BLaER1 (cell line): ENCODE measurements around the gene NTM.

ENCODE experiments used
- H3K27ac ChIP-seq: shearing (Covaris generic); formaldehyde crosslinking; 2 replicates; pipeline ENCODE4 v1.8.1; 2022
- H3K27me3 ChIP-seq: shearing (Covaris generic); formaldehyde crosslinking; 2 replicates; pipeline ENCODE4 v1.8.1; 2022
- H3K36me3 ChIP-seq: shearing (Covaris generic); formaldehyde crosslinking; 2 replicates; pipeline ENCODE4 v1.8.1; 2022
- H3K4me1 ChIP-seq: shearing (Covaris generic); formaldehyde crosslinking; 2 replicates; pipeline ENCODE4 v1.8.1; 2022
- H3K4me2 ChIP-seq: shearing (Covaris generic); formaldehyde crosslinking; 2 replicates; pipeline ENCODE4 v1.8.1; 2022
- H3K4me3 ChIP-seq: shearing (Covaris generic); formaldehyde crosslinking; 2 replicates; pipeline ENCODE4 v1.8.1; 2022
- H3K9ac ChIP-seq: shearing (Covaris generic); formaldehyde crosslinking; 2 replicates; pipeline ENCODE4 v1.8.1; 2022
- H3K9me3 ChIP-seq: shearing (Covaris generic); formaldehyde crosslinking; 2 replicates; pipeline ENCODE4 v1.8.1; 2022
- H4K20me1 ChIP-seq: shearing (Covaris generic); formaldehyde crosslinking; 2 replicates; pipeline ENCODE4 v1.8.1; 2022
- Cebpa-rat ChIP-seq: shearing (Covaris generic); IDR thresholded peaks from 2 replicates; pipeline ENCODE4 v1.8.1; 2022

Gene NTM

GRCh38 chr11:131665344-131665968 lies 295.0 kb downstream of the NTM start:
- Histone ChIP-seq H3K9me3 (no peaks in the 10 kb centered on the region), H3K4me1 (peaks cover 40% of the 10 kb centered on the region), H3K4me2 (no peak overlapping the region), H3K4me3 (no peak overlapping the region), H3K36me3 (no peaks in the 10 kb centered on the region), H3K9ac (no peak overlapping the region), H4K20me1 (peaks cover 1% of the 10 kb centered on the region; the same call in 1 of the 2 replicates), H3K27ac (no peak overlapping the region), H3K27me3 (peaks cover 46% of the 10 kb centered on the region)
- no peak for TF ChIP-seq Cebpa-rat

- no peak overlapping the region for H3K4me2 ChIP-seq
- TF ChIP-seq Cebpa-rat = no peak
- H3K4me1 ChIP-seq = peaks cover 35% of the 10 kb centered on the region
- H3K36me3 ChIP-seq = no peaks in the 10 kb centered on the region
- H3K9ac ChIP-seq = no peak overlapping the region
- H3K27ac ChIP-seq = no peak overlapping the region
- H3K27me3 ChIP-seq = peaks cover 46% of the 10 kb centered on the region
- no peak overlapping the region for H3K4me3 ChIP-seq
- H3K9me3 ChIP-seq = no peaks in the 10 kb centered on the region
- H4K20me1 ChIP-seq = peaks cover 3% of the 10 kb centered on the region; the same call in 1 of the 2 replicates
Measured at GRCh38 chr11:131666006-131666405, 295.6 kb downstream of the NTM start.

GRCh38 chr11:131666617-131667016 lies 296.2 kb downstream of the NTM start:
- Histone ChIP-seq H4K20me1 (peaks cover 9% of the 10 kb centered on the region; the same call in 1 of the 2 replicates), H3K36me3 (no peaks in the 10 kb centered on the region), H3K9ac (no peak overlapping the region), H3K4me3 (no peak overlapping the region), H3K27ac (no peak overlapping the region), H3K27me3 (peaks cover 42% of the 10 kb centered on the region), H3K4me1 (peaks cover 30% of the 10 kb centered on the region), H3K4me2 (no peak overlapping the region), H3K9me3 (no peaks in the 10 kb centered on the region)
- TF ChIP-seq Cebpa-rat = no peak

- TF ChIP-seq Cebpa-rat = no peak
- peaks cover 15% of the 10 kb centered on the region; the same call in 1 of the 2 replicates for H4K20me1 ChIP-seq
- H3K9ac ChIP-seq = no peak overlapping the region
- H3K4me2 ChIP-seq = no peak overlapping the region
- peaks cover 21% of the 10 kb centered on the region for H3K4me1 ChIP-seq
- no peak overlapping the region for H3K27ac ChIP-seq
- peaks cover 33% of the 10 kb centered on the region for H3K27me3 ChIP-seq
- no peak overlapping the region for H3K4me3 ChIP-seq
- no peaks in the 10 kb centered on the region for H3K36me3 ChIP-seq
- H3K9me3 ChIP-seq = no peaks in the 10 kb centered on the region
Measured at GRCh38 chr11:131667566-131667965, 297.2 kb downstream of the NTM start.

- H4K20me1 ChIP-seq = peaks cover 15% of the 10 kb centered on the region; the same call in 1 of the 2 replicates
- H3K36me3 ChIP-seq = no peaks in the 10 kb centered on the region
- H3K4me2 ChIP-seq = peak overlapping the region; percentile 50
- no peak overlapping the region for H3K27ac ChIP-seq
- H3K9me3 ChIP-seq = no peaks in the 10 kb centered on the region
- H3K27me3 ChIP-seq = peaks cover 23% of the 10 kb centered on the region; the same call in 1 of the 2 replicates
- peaks cover 18% of the 10 kb centered on the region for H3K4me1 ChIP-seq
- H3K9ac ChIP-seq = no peak overlapping the region
- no peak overlapping the region for H3K4me3 ChIP-seq
- no peak for TF ChIP-seq Cebpa-rat
Measured at GRCh38 chr11:131668500-131669400, 298.3 kb downstream of the NTM start.

- no peak for TF ChIP-seq Cebpa-rat
- Histone ChIP-seq H3K27ac (no peak overlapping the region), H3K9me3 (no peaks in the 10 kb centered on the region), H4K20me1 (peaks cover 15% of the 10 kb centered on the region; the same call in 1 of the 2 replicates), H3K4me1 (peaks cover 18% of the 10 kb centered on the region), H3K4me3 (no peak overlapping the region), H3K4me2 (peak overlapping the region; percentile 50), H3K9ac (no peak overlapping the region), H3K36me3 (no peaks in the 10 kb centered on the region), H3K27me3 (peaks cover 23% of the 10 kb centered on the region; the same call in 1 of the 2 replicates)
Measured at GRCh38 chr11:131669401-131669780, 299.0 kb downstream of the NTM start.

GRCh38 chr11:131670876-131671275 lies 300.5 kb downstream of the NTM start:
- Histone ChIP-seq H3K4me2 (no peak overlapping the region), H3K9ac (no peak overlapping the region), H3K27me3 (peaks cover 23% of the 10 kb centered on the region; the same call in 1 of the 2 replicates), H3K4me1 (peaks cover 13% of the 10 kb centered on the region), H3K27ac (no peak overlapping the region), H3K36me3 (no peaks in the 10 kb centered on the region), H3K4me3 (no peak overlapping the region), H3K9me3 (no peaks in the 10 kb centered on the region), H4K20me1 (peaks cover 15% of the 10 kb centered on the region; the same call in 1 of the 2 replicates)
- no peak for TF ChIP-seq Cebpa-rat

GRCh38 chr11:131671320-131671719 lies 300.9 kb downstream of the NTM start:
- H3K9ac ChIP-seq = no peak overlapping the region
- H3K27ac ChIP-seq = no peak overlapping the region
- H4K20me1 ChIP-seq = peaks cover 15% of the 10 kb centered on the region; the same call in 1 of the 2 replicates
- no peak overlapping the region for H3K4me2 ChIP-seq
- peaks cover 13% of the 10 kb centered on the region for H3K4me1 ChIP-seq
- no peaks in the 10 kb centered on the region for H3K36me3 ChIP-seq
- H3K9me3 ChIP-seq = no peaks in the 10 kb centered on the region
- no peak for TF ChIP-seq Cebpa-rat
- H3K27me3 ChIP-seq = peaks cover 23% of the 10 kb centered on the region; the same call in 1 of the 2 replicates
- H3K4me3 ChIP-seq = no peak overlapping the region

- no peak overlapping the region for H3K4me3 ChIP-seq
- no peak overlapping the region for H3K9ac ChIP-seq
- H3K27ac ChIP-seq = no peak overlapping the region
- no peak overlapping the region for H3K4me2 ChIP-seq
- no peaks in the 10 kb centered on the region for H3K36me3 ChIP-seq
- H3K9me3 ChIP-seq = no peaks in the 10 kb centered on the region
- H3K4me1 ChIP-seq = peaks cover 13% of the 10 kb centered on the region
- no peak for TF ChIP-seq Cebpa-rat
- peaks cover 15% of the 10 kb centered on the region; the same call in 1 of the 2 replicates for H4K20me1 ChIP-seq
- peaks cover 21% of the 10 kb centered on the region; the same call in 1 of the 2 replicates for H3K27me3 ChIP-seq
Measured at GRCh38 chr11:131671734-131672133, 301.3 kb downstream of the NTM start.

GRCh38 chr11:131672191-131672590 lies 301.8 kb downstream of the NTM start:
- peaks cover 13% of the 10 kb centered on the region for H3K4me1 ChIP-seq
- H3K27me3 ChIP-seq = peaks cover 19% of the 10 kb centered on the region; the same call in 1 of the 2 replicates
- H3K4me2 ChIP-seq = no peak overlapping the region
- H3K27ac ChIP-seq = no peak overlapping the region
- no peak overlapping the region for H3K4me3 ChIP-seq
- no peaks in the 10 kb centered on the region for H3K36me3 ChIP-seq
- H3K9ac ChIP-seq = no peak overlapping the region
- no peak for TF ChIP-seq Cebpa-rat
- H4K20me1 ChIP-seq = peaks cover 15% of the 10 kb centered on the region; the same call in 1 of the 2 replicates
- H3K9me3 ChIP-seq = no peaks in the 10 kb centered on the region
